Chondrocyte (in vitro differentiated cells): ENCODE data around the gene PBX4. TPM values are rescaled to one million over a fixed set of nuclear protein-coding genes. Genes with fewer than 3 reads are reported as not detected.
A peak's percentile ranks its signal among the peaks of the same experiment; 100 is the strongest.

Source experiments
- DNase-seq: peaks from one replicate; pipeline ENCODE4 v3.0.0; 2021; ENCODE audit warnings: mixed read lengths, low spot score
- H3K27ac Mint-ChIP-seq: one replicate; pipeline ENCODE4 v1.8.0; 2021; ENCODE audit warnings: mild to moderate bottlenecking, moderate library complexity, mixed read lengths; ENCODE audit not compliant: unreplicated experiment
- H3K27me3 Mint-ChIP-seq: 2 replicates; pipeline ENCODE4 v1.8.0; 2021; ENCODE audit warnings: low read depth, mixed read lengths
- H3K36me3 Mint-ChIP-seq: 2 replicates; pipeline ENCODE4 v1.8.0; 2021; ENCODE audit warnings: low read depth, mixed read lengths
- H3K4me1 Mint-ChIP-seq: 2 replicates; pipeline ENCODE4 v1.8.0; 2021; ENCODE audit warnings: low read depth, mild to moderate bottlenecking, mixed read lengths
- H3K4me3 Mint-ChIP-seq: one replicate; pipeline ENCODE4 v1.8.0; 2021; ENCODE audit warnings: mild to moderate bottlenecking, moderate library complexity, mixed read lengths; ENCODE audit not compliant: unreplicated experiment
- H3K9me3 Mint-ChIP-seq: 2 replicates; pipeline ENCODE4 v1.8.0; 2021; ENCODE audit warnings: low read depth, mixed read lengths
- CTCF ChIP-seq: fragments of 200-600 bp; sonication (generic); IDR thresholded peaks from 2 replicates; pipeline ENCODE4 v1.5.0; 2021; ENCODE audit warnings: antibody characterized with exemption, mild to moderate bottlenecking, moderate library complexity
- total RNA-seq: library from RNA; stranded (reverse); gene quantifications from 3 replicates; pipeline ENCODE4 v1.2.1, GENCODE V29; 2021

Gene PBX4
- total RNA-seq, 1 donor from 2014 or later, result 1.2 TPM

GRCh38 chr19:19623383-19623782, 4.9 kb upstream of the PBX4 start:
- no peak for DNase-seq
- Mint-ChIP-seq H3K27ac (no peak overlapping the region), H3K4me1 (peaks cover 15% of the 10 kb centered on the region), H3K27me3 (no peaks in the 10 kb centered on the region), H3K4me3 (no peak overlapping the region), H3K36me3 (no peaks in the 10 kb centered on the region), H3K9me3 (no peaks in the 10 kb centered on the region)
- TF ChIP-seq CTCF, result no peak

DNA sequence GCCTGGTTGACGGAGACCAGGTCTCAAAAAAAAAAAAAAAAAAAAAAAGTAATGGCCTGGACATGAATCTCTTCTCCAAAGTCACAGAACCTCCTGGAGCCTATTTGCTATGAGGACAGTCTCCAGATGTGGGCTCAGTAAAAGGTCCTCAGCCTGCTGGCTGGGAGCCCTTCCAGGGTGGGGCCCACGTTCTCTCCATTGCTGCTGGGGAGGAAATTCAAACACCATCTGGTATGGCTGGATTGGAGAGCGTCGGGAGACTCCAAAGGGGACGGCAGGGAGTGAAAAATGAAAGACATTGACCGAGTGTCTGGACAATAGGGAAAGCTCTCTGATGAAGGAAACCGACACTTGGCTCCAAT, 1.3 kb upstream of the PBX4 start:
- H3K4me1 Mint-ChIP-seq, result peaks cover 16% of the 10 kb centered on the region
- DNase-seq, result no peak
- H3K4me3 Mint-ChIP-seq, result no peak overlapping the region
- no peaks in the 10 kb centered on the region for H3K9me3 Mint-ChIP-seq
- no peak overlapping the region for H3K27ac Mint-ChIP-seq
- no peaks in the 10 kb centered on the region for H3K27me3 Mint-ChIP-seq
- H3K36me3 Mint-ChIP-seq, result no peaks in the 10 kb centered on the region
- no peak for TF ChIP-seq CTCF

DNA sequence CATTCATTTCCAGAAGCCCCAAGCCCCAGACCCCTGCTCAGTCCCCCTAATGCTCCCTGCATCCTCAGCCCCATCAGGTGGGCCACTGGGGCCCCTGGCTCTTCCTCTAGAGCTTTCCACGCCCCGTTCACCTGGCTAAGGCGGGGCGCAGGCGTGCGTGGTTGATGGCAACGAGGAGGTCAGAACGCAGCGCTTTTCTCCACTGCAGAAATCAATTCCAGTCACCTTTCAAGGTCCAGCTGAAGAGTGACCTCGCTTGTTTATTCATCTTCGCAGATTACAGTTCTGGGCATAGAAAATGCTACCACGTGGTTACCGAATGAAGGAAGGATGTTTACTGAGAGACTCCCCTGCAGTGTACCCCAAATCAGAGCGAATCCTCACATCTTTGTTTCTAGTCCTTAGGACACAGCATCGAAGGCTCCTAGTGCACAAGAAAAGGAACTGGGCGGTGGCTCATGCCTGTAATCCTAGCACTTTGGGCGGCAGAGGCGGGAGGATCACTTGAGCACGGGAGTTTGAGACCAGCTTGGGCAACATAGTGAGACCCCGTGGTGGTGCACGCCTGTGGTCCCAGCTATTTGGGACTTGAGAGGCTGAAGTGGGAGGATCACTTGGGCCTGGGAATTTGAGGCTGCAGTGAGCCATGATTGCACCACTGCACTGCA, 828 bp upstream of the PBX4 start:
- H3K27me3 Mint-ChIP-seq, result no peaks in the 10 kb centered on the region
- no peak overlapping the region for H3K27ac Mint-ChIP-seq
- DNase-seq, result no peak
- no peaks in the 10 kb centered on the region for H3K9me3 Mint-ChIP-seq
- peak overlapping the region; percentile 81 for H3K4me3 Mint-ChIP-seq
- no peak for TF ChIP-seq CTCF
- peaks cover 16% of the 10 kb centered on the region for H3K4me1 Mint-ChIP-seq
- no peaks in the 10 kb centered on the region for H3K36me3 Mint-ChIP-seq

- Mint-ChIP-seq H3K9me3 (no peaks in the 10 kb centered on the region), H3K27me3 (no peaks in the 10 kb centered on the region), H3K36me3 (no peaks in the 10 kb centered on the region), H3K4me1 (peaks cover 35% of the 10 kb centered on the region), H3K4me3 (no peak overlapping the region), H3K27ac (no peak overlapping the region)
- no peak for TF ChIP-seq CTCF
- no peak for DNase-seq
These were observed 3.4 kb downstream of the PBX4 start for GRCh38 chr19:19615086-19615485.

DNA sequence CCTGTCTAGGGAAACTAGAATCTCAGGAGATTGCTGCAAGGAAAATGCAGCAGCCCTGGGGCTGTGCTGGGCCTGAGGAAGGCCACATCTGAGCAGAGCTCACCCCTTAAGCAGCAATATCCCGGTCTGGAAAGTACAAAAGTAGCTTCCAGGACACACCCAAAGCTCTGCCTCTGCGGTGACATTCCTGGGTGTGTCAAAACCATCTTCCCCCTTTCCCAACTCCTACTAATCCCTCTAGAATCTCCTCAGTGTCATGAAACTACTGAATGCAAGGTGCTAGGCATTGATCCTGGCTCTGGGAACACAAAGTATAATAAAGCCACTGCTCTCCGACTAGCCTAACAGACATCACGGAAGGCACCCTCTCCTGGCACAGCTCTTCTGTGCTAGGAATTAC, 5.0 kb downstream of the PBX4 start:
- Mint-ChIP-seq H3K4me3 (no peak overlapping the region), H3K9me3 (no peaks in the 10 kb centered on the region), H3K27me3 (no peaks in the 10 kb centered on the region), H3K4me1 (peaks cover 28% of the 10 kb centered on the region), H3K27ac (peak overlapping the region; percentile 18), H3K36me3 (no peaks in the 10 kb centered on the region)
- DNase-seq, result no peak
- TF ChIP-seq CTCF, result no peak
